Spinal cord (tissue), 10 donors: ENCODE measurements around the gene CTNNB1. TPM values are rescaled to one million over a fixed set of nuclear protein-coding genes. Genes with fewer than 3 reads are reported as not detected.

Experiments
- DNase-seq, 6 donors: peaks; one replicate each; pipeline versions ENCODE4 v3.0.0 to v3.0.0-alpha.2; 2013 to 2015; ENCODE audit warnings: low spot score in 6 of 6, low read depth in 4 of 6
- H3K27ac ChIP-seq: one replicate; pipeline ENCODE4 v1.5.1; 2013; ENCODE audit warnings: low read depth, low read length, control low read depth
- H3K27me3 ChIP-seq: one replicate; pipeline ENCODE4 v1.6.1; 2013; ENCODE audit warnings: low read length; ENCODE audit not compliant: control insufficient read depth, insufficient read depth
- H3K36me3 ChIP-seq: one replicate; pipeline ENCODE4 v1.6.1; 2013; ENCODE audit warnings: low read length; ENCODE audit not compliant: control insufficient read depth, insufficient read depth
- H3K4me1 ChIP-seq: one replicate; pipeline ENCODE4 v1.6.1; 2013; ENCODE audit warnings: low read length; ENCODE audit not compliant: control insufficient read depth, insufficient read depth
- H3K4me3 ChIP-seq: one replicate; pipeline ENCODE4 v1.5.1; 2013; ENCODE audit warnings: low read depth, low read length, control low read depth
- H3K9me3 ChIP-seq: one replicate; pipeline ENCODE4 v1.6.1; 2013; ENCODE audit warnings: low read length; ENCODE audit not compliant: control insufficient read depth, insufficient read depth
- WGBS: methylation state at CpG from one replicate; pipeline ENCODE4 v1.1.5; 2013; ENCODE audit warnings: missing lambda C conversion rate; ENCODE audit not compliant: insufficient coverage; 5-methylcytosine and 5-hydroxymethylcytosine counted together
- polyA plus RNA-seq, 2 donors: library from polyadenylated mRNA; unstranded; fragments of 120-200 nt; gene quantifications; one replicate each; pipeline ENCODE4 v1.2.1, GENCODE V29; 2013; ENCODE audit not compliant: insufficient read length in 2 of 2
- total RNA-seq, 2 donors: library from RNA; depleted of rRNA in 1 of 2; stranded (reverse); fragments of 120-200 nt in 1 of 2; fragments of >200 nt in 1 of 2; gene quantifications; one replicate each; pipeline versions ENCODE4 v1.2.3 to v1.2.4, GENCODE V29; 2013 to 2014
- donor health status: healthy.

The CTNNB1 gene
- total and polyA plus RNA-seq, 4 donors, result 334 to 824 (median 498) TPM

- no peak overlapping the region for H3K27ac ChIP-seq
- DNase-seq, result no peak
- no peak overlapping the region for H3K4me3 ChIP-seq
- 88% methylated on average over 3 of the region's 5 CpGs for WGBS
- H3K4me1 ChIP-seq, result no peaks in the 10 kb centered on the region
- no peaks in the 10 kb centered on the region for H3K9me3 ChIP-seq
- H3K36me3 ChIP-seq, result no peaks in the 10 kb centered on the region
- H3K27me3 ChIP-seq, result no peaks in the 10 kb centered on the region
These were observed 30.3 kb upstream of the CTNNB1 start for GRCh38 chr3:41169023-41169422.

DNA sequence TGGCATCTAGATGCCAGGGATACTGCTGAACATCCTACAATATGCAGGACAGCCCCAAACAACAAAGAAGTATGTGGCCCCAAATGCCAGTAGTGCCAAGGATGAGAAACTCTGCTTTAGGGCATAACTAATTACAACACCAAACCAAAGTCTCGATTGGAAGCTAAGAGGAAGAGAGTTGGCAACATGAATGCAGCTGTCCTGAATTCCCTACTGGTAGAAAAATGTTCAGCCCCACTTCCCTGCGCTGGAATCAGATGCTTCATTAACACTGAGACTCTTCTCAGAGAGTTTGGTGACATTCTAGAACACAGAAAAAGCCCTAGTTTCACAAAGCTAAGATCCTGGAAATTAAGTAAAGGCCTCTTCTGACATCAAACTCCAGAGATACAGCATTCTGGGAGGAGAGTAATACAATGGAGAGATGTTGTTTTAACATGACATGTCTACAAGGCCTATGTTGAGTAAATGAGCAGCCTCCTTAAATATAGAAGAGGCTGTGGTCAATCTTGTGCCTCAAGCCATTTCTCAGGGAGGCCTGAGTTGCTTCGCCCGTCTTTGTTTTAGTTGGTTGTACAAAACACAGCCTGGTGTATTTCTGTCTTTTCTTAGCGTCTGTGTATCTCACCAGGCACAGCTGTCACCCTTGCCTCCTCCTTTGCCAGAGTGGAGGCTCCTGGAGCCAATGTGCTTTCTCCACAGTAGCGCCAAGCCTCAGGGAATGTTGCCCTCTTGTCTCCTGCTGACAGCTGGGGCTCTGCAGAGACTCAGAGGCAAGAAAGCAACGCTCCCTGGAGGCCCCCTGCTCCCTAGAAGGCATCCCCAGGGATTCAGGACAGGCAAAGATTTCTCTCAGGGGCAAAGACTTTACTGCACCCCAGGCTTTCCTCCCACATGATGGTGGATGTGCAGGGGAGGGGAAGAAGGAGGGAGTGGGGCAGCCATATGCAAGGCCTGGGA lies 25.1 kb upstream of the CTNNB1 start:
- WGBS, result 60% methylated on average over 3 of the region's 7 CpGs
- no peak overlapping the region for H3K27ac ChIP-seq
- H3K36me3 ChIP-seq, result no peaks in the 10 kb centered on the region
- DNase-seq, result no peak
- H3K27me3 ChIP-seq, result no peaks in the 10 kb centered on the region
- no peak overlapping the region for H3K4me3 ChIP-seq
- H3K9me3 ChIP-seq, result no peaks in the 10 kb centered on the region
- no peaks in the 10 kb centered on the region for H3K4me1 ChIP-seq

DNA sequence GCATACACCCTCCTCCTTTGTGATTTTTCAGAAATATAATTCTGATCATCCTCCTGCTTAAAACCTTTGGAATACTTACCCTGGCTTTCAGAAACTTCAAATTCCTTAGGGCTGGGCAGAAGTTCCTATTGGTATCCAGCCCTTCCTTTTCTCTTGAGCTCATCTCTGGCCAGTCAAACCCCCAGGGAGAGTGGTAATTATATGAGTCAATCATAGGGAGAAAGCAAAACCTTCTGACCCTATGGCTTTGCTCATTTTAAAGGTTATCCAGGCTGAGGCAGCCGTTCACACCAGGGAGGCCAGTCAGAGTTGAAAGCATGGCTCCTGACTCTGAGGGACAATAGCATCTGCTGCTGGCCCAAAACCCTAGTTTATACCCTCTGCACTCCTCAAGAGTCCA lies 23.9 kb upstream of the CTNNB1 start:
- no peaks in the 10 kb centered on the region for H3K9me3 ChIP-seq
- no peak for DNase-seq
- no peaks in the 10 kb centered on the region for H3K27me3 ChIP-seq
- no peaks in the 10 kb centered on the region for H3K36me3 ChIP-seq
- H3K4me3 ChIP-seq, result no peak overlapping the region
- no peak overlapping the region for H3K27ac ChIP-seq
- 33% methylated on average over 1 of the region's 1 CpG for WGBS
- H3K4me1 ChIP-seq, result no peaks in the 10 kb centered on the region

DNA sequence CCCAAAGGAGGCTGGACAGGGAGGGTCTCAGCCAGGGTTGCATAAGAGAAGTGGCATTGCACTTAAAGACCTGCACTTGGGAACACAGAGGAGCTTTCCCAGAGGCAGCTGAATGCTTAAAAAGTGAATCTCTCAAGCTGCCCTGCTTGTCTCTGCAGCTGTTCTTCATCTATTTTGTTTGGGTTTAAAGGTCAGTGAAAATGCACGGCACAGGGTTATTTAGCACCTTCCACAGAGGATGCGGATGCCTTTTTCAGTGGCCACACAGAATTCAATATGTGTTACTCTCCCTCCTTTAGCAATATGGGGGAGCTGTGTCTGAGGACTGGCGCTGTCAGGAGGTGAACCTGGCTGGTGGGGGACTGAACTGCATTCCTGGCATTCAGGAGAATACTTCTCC lies 22.7 kb upstream of the CTNNB1 start:
- Histone ChIP-seq H3K27ac (no peak overlapping the region), H3K4me3 (no peak overlapping the region), H3K4me1 (no peaks in the 10 kb centered on the region), H3K36me3 (no peaks in the 10 kb centered on the region), H3K9me3 (no peaks in the 10 kb centered on the region), H3K27me3 (no peaks in the 10 kb centered on the region)
- WGBS, result no CpG with 5 or more reads among the region's 3 CpGs
- DNase-seq, result peak in 1 of 6 donors; percentile 28

GRCh38 chr3:41178576-41178975 lies 20.7 kb upstream of the CTNNB1 start:
- Histone ChIP-seq H3K27me3 (no peaks in the 10 kb centered on the region), H3K36me3 (no peaks in the 10 kb centered on the region), H3K9me3 (no peaks in the 10 kb centered on the region), H3K4me3 (no peak overlapping the region), H3K27ac (no peak overlapping the region), H3K4me1 (no peaks in the 10 kb centered on the region)
- DNase-seq, result no peak
- no CpG with 5 or more reads among the region's 2 CpGs for WGBS

GRCh38 chr3:41180396-41180795 lies 18.9 kb upstream of the CTNNB1 start:
- WGBS, result no CpG with 5 or more reads among the region's 2 CpGs
- DNase-seq, result no peak

DNA sequence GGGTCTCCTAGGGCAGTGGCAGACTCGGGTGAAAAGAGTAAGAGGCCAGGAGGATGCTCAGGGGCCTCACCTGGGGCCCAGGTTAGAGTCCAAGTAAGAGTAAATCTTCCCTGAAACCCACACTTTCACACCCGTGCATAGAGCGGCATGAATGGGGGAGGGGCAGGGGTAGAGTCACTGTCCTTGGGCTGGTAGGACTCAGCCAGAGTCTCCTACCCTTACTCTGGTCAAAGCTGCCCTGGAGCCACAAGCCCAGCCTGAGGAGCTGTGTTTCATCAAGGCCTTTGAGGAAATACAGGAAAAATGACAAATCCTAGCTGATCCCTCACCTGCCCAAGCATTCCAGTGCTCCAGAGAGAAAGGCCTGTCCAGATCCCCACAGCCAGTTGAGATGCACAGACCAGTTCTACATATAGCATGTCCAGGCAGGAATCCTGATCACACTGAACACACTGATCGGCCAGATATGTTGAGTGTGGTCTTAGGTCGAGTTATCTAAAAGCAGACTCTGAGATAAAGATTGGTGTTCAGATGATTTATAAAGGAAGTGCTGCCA lies 16.7 kb upstream of the CTNNB1 start:
- 92% methylated on average over 3 of the region's 5 CpGs for WGBS
- H3K36me3 ChIP-seq, result no peaks in the 10 kb centered on the region

More at GRCh38 chr3:41180396-41180795, 18.9 kb upstream of the CTNNB1 start:
- no peaks in the 10 kb centered on the region for H3K4me1 ChIP-seq
- H3K36me3 ChIP-seq, result no peaks in the 10 kb centered on the region
- H3K9me3 ChIP-seq, result no peaks in the 10 kb centered on the region
- H3K27me3 ChIP-seq, result no peaks in the 10 kb centered on the region
- H3K27ac ChIP-seq, result no peak overlapping the region
- H3K4me3 ChIP-seq, result no peak overlapping the region

DNA sequence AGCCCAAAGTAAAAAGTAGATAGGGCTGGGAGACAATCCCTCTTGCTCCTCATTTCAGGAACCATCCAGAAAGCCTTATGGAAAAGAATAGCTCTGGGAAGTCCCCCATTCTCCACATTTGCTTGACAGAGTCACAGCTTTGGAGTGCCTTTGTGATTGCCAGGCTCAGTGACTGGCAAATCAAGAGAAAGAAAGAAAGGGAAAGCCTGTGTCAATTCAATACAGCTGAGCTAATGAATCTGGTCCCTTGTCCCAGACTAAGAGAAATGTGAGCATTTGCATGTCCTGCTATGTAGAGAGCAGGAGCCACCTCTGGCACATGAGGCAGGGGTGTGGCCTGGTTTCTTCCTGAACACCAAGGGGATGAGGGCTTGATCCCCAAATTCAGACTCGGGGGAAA lies 14.9 kb upstream of the CTNNB1 start:
- Histone ChIP-seq H3K4me1 (no peaks in the 10 kb centered on the region), H3K27ac (no peak overlapping the region), H3K36me3 (no peaks in the 10 kb centered on the region), H3K9me3 (no peaks in the 10 kb centered on the region), H3K27me3 (no peaks in the 10 kb centered on the region), H3K4me3 (no peak overlapping the region)
- DNase-seq, result no peak
- no CpG with 5 or more reads among the region's 1 CpG for WGBS

More for the DNA sequence above, 16.7 kb upstream of the CTNNB1 start:
- no peak overlapping the region for H3K4me3 ChIP-seq
- no peaks in the 10 kb centered on the region for H3K27me3 ChIP-seq
- no peak overlapping the region for H3K27ac ChIP-seq
- no peak for DNase-seq
- no peaks in the 10 kb centered on the region for H3K9me3 ChIP-seq
- H3K4me1 ChIP-seq, result no peaks in the 10 kb centered on the region

- H3K4me1 ChIP-seq, result no peaks in the 10 kb centered on the region
- no peak overlapping the region for H3K4me3 ChIP-seq
- DNase-seq, result no peak
- no CpG with 5 or more reads among the region's 1 CpG for WGBS
- H3K36me3 ChIP-seq, result no peaks in the 10 kb centered on the region
- no peak overlapping the region for H3K27ac ChIP-seq
- no peaks in the 10 kb centered on the region for H3K27me3 ChIP-seq
- no peaks in the 10 kb centered on the region for H3K9me3 ChIP-seq
These were observed 13.0 kb upstream of the CTNNB1 start for GRCh38 chr3:41186297-41186696.

- Histone ChIP-seq H3K4me3 (no peak overlapping the region), H3K27me3 (no peaks in the 10 kb centered on the region), H3K36me3 (no peaks in the 10 kb centered on the region), H3K9me3 (no peaks in the 10 kb centered on the region), H3K27ac (no peak overlapping the region), H3K4me1 (no peaks in the 10 kb centered on the region)
- no peak for DNase-seq
- WGBS, result no CpG with 5 or more reads among the region's 3 CpGs
These were observed 11.0 kb upstream of the CTNNB1 start for GRCh38 chr3:41188306-41188705.
